Fibroblast of upper back skin (primary cell): ENCODE results near the gene PAXX.

Experiments used
- DNase-seq: peaks from one replicate; pipeline ENCODE4 v3.0.0-alpha.2; 2013

Gene PAXX

GRCh38 chr9:136953771-136954269 is 38.4 kb upstream of the PAXX start:
- DNase-seq: no peak

- no peak for DNase-seq
These were observed 37.7 kb upstream of the PAXX start for GRCh38 chr9:136954270-136955083.

GRCh38 chr9:136955202-136955942 is 36.9 kb upstream of the PAXX start:
- DNase-seq: no peak

- no peak for DNase-seq
These were observed 36.3 kb upstream of the PAXX start for GRCh38 chr9:136955943-136956335.

GRCh38 chr9:136956604-136957003 is 35.6 kb upstream of the PAXX start:
- no peak for DNase-seq

GRCh38 chr9:136957461-136957860 is 34.8 kb upstream of the PAXX start:
- no peak for DNase-seq

GRCh38 chr9:136957901-136958300 is 34.3 kb upstream of the PAXX start:
- DNase-seq: no peak

- no peak for DNase-seq
These were observed 33.7 kb upstream of the PAXX start for GRCh38 chr9:136958473-136958872.

GRCh38 chr9:136958898-136959850 is 33.0 kb upstream of the PAXX start:
- DNase-seq: no peak

GRCh38 chr9:136960212-136960937 is 31.8 kb upstream of the PAXX start:
- DNase-seq: no peak

- no peak for DNase-seq
These were observed 31.3 kb upstream of the PAXX start for GRCh38 chr9:136960938-136961275.

- no peak for DNase-seq
These were observed 30.8 kb upstream of the PAXX start for GRCh38 chr9:136961279-136962065.

- no peak for DNase-seq
These were observed 30.1 kb upstream of the PAXX start for GRCh38 chr9:136962163-136962562.

GRCh38 chr9:136962701-136963248 is 29.4 kb upstream of the PAXX start:
- DNase-seq: no peak

GRCh38 chr9:136963341-136963740 is 28.9 kb upstream of the PAXX start:
- no peak for DNase-seq

GRCh38 chr9:136963751-136964150 is 28.5 kb upstream of the PAXX start:
- no peak for DNase-seq

GRCh38 chr9:136964171-136964689 is 28.0 kb upstream of the PAXX start:
- DNase-seq: no peak

- DNase-seq: no peak
These were observed 27.3 kb upstream of the PAXX start for GRCh38 chr9:136964833-136965422.

GRCh38 chr9:136965771-136966484 is 26.3 kb upstream of the PAXX start:
- no peak for DNase-seq
